NCI-H2029 treated with DMSO at 0.1 percent for 48 hours (cell line): ENCODE data around the gene HOXD13.

Experiments used
- DNase-seq: peaks from one replicate; lab custom pipeline; 2025; lab: John Stamatoyannopoulos, UW

HOXD13 gene

DNA sequence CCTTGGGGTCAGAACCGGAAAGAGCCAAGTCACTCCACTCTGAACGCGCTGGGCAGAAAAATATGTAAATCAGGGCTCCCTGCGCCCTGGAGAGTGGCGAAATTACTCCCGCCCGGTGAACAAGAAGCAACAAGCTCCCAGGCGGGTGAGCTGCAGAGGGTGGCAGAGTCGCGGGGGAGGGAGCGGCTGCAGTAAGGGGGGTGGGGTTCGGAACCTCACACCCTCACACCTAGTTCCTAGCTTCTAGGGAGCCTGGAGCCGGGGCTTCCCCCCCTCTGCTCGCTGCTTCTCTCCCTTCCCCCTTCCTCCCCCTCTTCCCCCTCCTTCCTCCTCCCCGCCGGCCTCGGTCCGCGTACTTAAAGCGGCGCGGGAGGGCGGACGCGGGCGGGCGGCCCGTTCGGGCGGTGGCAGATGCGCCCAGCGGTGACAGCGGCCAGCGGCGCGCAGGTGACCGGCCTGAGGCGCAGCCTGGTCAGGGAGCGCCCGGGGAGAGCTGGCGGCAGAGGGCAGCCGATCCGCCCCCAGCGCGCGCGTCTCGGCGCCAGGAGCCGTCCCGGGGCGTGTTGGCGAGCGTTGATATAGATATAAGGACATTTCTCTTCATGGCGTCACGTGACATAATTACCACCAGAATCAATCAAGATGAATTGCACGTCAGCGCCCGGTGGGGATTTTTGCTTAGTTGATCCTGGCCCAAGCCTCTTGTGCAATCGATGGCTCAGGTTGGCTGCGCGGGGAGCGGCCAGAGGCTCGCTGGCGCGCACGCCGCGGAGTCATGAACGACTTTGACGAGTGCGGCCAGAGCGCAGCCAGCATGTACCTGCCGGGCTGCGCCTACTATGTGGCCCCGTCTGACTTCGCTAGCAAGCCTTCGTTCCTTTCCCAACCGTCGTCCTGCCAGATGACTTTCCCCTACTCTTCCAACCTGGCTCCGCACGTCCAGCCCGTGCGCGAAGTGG lies 14.3 kb downstream of the HOXD13 start, which contains the start of gene HOXD11:
Gene HOXD11 (plus strand): TSS at position 700 of the 959 bp plus-strand sequence. CDS start 76 bp downstream, at position 776.
- peak; percentile 41 for DNase-seq

DNA sequence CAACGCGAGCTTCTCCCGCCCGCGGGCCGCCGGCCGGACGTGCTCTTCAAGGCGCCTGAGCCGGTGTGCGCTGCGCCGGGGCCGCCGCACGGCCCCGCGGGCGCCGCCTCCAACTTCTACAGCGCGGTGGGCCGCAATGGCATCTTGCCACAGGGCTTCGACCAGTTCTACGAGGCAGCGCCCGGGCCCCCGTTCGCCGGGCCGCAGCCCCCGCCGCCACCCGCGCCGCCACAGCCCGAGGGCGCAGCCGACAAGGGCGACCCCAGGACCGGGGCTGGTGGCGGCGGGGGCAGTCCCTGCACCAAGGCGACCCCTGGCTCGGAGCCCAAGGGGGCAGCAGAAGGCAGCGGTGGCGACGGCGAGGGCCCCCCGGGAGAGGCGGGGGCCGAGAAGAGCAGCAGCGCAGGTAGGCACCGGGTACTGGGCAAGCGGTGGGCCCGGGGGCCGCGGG lies 15.2 kb downstream of the HOXD13 start:
- no peak for DNase-seq

- no peak for DNase-seq
Observed at GRCh38 chr2:176109192-176109901, 16.8 kb downstream of the HOXD13 start.

- no peak for DNase-seq
Observed at GRCh38 chr2:176109946-176110345, 17.4 kb downstream of the HOXD13 start.

- DNase-seq, result no peak
Observed at GRCh38 chr2:176110415-176111308, 18.1 kb downstream of the HOXD13 start.

DNA sequence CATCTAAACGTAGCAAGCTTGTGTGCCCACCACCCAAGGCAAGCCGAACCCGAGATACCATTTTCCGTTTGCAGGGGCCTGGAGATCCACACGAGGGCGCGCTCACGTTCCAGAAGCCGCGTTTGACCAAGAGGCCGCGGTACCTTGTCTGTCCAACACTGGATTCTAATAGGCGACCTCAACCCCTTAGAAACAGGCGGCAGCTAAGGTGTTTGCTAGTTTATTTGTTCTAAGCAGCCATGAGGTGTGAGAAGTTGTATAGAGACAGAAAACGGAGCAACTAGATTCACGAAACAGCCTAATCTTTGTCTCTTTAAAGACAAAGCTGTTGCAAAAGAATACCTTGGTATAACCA lies 18.8 kb downstream of the HOXD13 start:
- peak; percentile 82 for DNase-seq

DNA sequence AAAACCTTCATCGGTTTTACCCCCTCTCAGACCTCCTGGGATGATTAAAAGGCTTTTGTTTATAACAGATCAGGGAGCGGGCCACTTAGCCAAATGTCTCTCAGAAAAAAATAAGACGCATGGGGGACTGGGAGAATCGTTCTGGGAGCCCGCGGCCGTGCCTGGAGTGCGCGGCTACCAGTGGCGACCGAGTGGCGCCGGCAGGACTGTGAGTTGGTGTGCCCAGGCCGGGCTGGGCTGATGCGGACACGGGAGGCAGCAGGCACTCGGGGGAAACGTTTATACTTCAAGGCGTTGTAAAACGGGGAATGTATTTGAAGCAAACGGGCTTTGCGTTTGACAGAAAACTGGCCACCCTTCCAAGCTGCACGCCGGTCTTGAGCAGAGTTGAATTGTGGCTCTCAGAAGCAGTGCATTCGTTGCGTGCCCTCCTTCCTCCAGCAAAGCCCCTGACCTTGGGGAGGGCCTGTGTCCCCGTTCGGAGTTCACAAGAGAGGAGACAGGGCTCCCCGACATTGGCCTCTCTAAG lies 19.4 kb downstream of the HOXD13 start:
- DNase-seq, result no peak

DNA sequence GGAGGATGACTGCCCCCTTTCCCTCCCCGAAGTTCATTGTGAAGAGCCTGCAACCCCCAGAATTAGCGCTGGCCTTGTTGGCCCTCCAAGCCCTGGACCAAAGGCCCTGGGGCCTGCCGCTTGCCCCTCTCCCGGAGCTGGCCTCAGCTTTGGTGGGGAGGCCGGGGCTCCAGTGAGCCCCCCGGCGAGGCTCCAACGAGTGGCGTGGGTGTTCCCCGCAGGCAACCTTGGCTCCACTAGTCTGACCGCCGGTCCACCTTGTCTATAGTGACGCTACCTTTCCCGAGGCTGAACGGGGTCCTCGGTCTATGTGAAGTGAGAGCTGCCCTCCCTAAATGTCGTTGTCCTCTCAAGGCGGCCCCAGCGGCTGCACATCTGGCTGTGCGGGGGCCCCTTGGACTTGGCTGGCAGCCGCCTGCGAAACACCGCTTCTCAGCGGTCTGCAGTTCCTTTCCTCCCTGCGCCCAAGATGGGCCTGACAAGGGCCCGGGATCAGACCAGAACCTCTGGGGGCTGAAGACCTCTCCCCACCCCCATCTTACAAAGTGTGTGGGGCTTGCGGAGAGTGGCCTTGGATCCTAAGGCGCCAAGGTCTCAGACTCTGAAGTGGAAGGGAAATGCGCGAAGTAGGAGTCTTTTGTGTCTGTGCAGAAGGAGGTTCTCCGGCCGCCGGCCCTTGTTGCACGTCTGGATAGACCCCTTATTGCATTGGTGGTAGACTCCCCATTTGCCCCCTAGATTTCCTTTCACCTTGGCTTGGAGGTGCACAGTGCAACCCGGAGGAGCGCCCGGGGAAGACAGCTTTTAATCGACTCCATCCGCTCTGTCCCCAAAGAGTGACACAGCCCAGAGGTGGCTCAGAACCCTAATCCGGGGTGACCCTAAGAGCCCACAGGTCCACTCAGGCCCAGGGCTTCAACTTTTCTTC lies 20.1 kb downstream of the HOXD13 start:
- DNase-seq, result no peak

- DNase-seq, result peak; percentile 85
Observed at GRCh38 chr2:176114120-176114929, 21.8 kb downstream of the HOXD13 start.

GRCh38 chr2:176114930-176115625 lies 22.6 kb downstream of the HOXD13 start:
- DNase-seq, result no peak

DNA sequence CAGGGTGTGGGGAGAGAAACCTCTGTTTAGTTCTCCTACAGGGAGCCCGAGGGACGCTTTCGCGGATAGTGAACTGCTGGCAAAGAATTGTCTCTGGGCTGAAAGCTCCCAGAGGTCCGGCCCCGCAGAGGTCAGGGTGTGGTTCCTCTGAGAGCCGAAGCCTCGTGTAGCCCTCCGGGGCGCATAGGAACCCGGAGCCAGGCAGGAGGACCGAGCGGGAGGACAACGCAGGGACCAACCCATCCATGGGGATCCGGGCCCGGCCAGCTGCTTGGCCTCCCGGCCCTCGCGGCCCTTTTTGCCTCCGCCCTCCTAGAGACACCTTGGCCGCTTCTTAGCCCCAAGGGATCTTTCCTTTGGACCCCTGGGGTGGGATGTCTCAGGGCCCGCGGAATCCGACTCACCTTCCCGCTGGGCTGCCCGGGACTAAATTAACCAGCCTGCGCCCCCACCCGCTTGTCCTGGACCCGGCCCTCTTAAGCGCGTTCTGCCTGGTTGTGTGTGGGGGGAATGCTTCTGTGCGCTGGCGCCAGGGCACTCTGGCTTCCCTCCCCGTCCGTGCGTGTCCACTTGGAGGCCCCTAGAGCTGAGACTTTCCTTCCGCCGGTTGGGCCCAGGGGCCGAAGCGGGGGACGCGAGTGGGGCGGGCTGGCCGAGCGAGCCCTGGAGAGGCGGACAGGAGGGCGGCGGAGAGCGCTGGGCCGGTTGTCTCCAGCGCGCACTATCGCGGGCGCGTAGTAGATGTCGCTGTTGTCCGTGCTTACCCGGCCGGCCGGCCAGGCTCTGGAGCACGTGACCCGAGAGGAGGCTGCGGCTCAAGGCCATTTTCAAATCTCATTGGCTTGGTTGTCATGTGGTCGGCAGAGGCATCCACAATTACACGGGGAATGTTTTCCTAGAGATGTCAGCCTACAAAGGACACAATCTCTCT lies 23.6 kb downstream of the HOXD13 start, which contains the start of gene HOXD10:
Gene HOXD10 (plus strand): TSS at position 896 of the 931 bp plus-strand sequence. CDS start 56 bp downstream, outside the sequence.
- DNase-seq, result no peak

DNA sequence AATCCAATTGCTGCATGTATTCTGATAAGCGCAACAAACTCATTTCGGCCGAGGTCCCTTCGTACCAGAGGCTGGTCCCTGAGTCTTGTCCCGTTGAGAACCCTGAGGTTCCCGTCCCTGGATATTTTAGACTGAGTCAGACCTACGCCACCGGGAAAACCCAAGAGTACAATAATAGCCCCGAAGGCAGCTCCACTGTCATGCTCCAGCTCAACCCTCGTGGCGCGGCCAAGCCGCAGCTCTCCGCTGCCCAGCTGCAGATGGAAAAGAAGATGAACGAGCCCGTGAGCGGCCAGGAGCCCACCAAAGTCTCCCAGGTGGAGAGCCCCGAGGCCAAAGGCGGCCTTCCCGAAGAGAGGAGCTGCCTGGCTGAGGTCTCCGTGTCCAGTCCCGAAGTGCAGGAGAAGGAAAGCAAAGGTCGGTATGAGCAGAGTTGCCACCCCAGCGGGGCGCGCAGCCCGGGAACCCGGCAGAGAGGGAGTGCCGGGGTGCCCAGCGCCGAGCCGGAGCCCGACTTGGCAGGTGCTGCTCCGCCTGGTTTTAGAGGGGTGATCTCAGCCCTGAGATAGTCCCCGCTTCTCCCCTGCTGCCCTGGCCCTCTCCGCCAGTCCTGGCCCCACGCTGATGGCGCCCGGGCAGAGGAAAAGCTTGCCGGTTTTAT lies 24.8 kb downstream of the HOXD13 start:
- no peak for DNase-seq

DNA sequence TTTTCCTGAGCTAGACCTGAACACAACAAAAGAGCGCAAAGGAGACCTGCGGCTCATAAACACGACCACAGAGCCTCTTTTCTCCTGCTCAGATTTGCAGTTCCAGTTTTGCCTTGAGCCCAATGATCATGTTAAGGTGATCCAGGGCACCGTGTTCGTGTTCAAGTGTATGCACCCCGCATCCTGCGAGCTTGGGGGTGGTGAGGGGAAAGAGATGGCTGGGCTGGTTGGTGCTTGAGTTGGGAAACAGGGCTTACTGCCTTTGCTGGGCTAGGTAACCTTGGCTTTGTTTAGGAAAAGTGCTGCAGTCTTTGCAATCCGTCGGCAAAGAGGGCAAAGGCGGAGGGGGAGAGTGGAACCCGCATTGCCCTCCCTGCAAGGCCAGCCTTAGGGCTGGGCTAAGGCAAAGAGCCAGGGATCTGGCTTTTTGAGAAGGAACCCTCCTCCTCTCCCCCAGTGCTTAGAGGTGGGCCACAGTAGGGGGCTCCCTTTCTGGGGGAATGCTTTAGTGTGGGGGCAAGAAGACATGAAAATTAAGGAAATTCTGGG lies 25.4 kb downstream of the HOXD13 start:
- no peak for DNase-seq

GRCh38 chr2:176118601-176119339 lies 26.2 kb downstream of the HOXD13 start:
- peak; percentile 64 for DNase-seq

- no peak for DNase-seq
Observed at GRCh38 chr2:176120364-176121189, 28.1 kb downstream of the HOXD13 start.
